Measurements from ENCODE around the gene TUSC2.

DNA sequence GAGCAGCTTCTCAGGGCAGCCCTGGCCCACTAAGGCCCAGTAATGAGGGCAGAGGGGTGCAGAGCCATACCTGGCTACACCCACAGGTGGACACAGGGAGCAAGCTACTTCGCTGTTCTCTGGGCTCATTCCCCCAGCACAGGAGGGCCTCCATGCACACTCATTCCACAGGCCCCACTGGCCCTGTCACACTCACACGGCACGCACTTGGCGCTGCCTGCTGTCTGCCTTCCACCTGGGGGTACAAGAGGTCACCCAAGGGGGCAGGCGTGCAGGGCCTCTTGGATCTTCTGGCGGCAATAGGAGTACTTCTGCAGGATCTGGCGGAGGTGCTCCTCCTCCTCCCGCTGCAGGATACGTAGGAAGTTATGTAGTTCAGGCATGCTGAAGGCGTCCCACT, 2.3 kb upstream of the TUSC2 start:
- TF ChIP-seq CTCF (IDR thresholded peaks at IDR 0.05; ENCODE audit: poor library complexity, severe bottlenecking) (no peak), REST (IDR thresholded peaks at IDR 0.05; ENCODE audit: borderline replicate concordance) (no peak), EZH2 (IDR thresholded peaks at IDR 0.05; ENCODE audit: borderline replicate concordance, insufficient read depth, low read length, poor library complexity, severe bottlenecking) (no peak)

Measured in neural cell (in vitro differentiated cells).